HUES64 (cell line): ENCODE results near the gene CYP2A6.
"Not testable (repeated sequence)": the region's sequence is repeated elsewhere in the genome, so short reads cannot be mapped to it uniquely, and the experiment has no call there.

Source experiments
- H3K27ac ChIP-seq: 2 replicates; pipeline ENCODE4 v1.7.0; 2013; ENCODE audit warnings: low read depth, low read length, inconsistent platforms
- H3K27me3 ChIP-seq: 2 replicates; pipeline ENCODE4 v1.6.1; 2013; ENCODE audit warnings: mild to moderate bottlenecking, low read length; ENCODE audit not compliant: insufficient read depth
- H3K36me3 ChIP-seq: 2 replicates; pipeline ENCODE4 v1.6.1; 2013; ENCODE audit warnings: mild to moderate bottlenecking, low read length; ENCODE audit not compliant: insufficient read depth
- H3K4me1 ChIP-seq: 2 replicates; pipeline ENCODE4 v1.6.1; 2013; ENCODE audit warnings: mild to moderate bottlenecking, low read length, moderate library complexity; ENCODE audit not compliant: insufficient read depth
- H3K4me3 ChIP-seq: 2 replicates; pipeline ENCODE4 v1.5.1; 2013; ENCODE audit warnings: mild to moderate bottlenecking, low read length, moderate library complexity
- H3K9ac ChIP-seq: 2 replicates; pipeline ENCODE4 v1.6.1; 2013; ENCODE audit warnings: mild to moderate bottlenecking, low read depth, low read length
- H3K9me3 ChIP-seq: 2 replicates; pipeline ENCODE4 v1.6.1; 2013; ENCODE audit warnings: low read depth, low read length; ENCODE audit not compliant: insufficient read depth
- WGBS: fragments of 150-250, 120-280 bp; methylation state at CpG from one replicate; pipeline ENCODE4 v1.1.7; 2013; ENCODE audit warnings: missing lambda C conversion rate; 5-methylcytosine and 5-hydroxymethylcytosine counted together

CYP2A6 gene

GRCh38 chr19:40812571-40812970 lies 37.7 kb downstream of the CYP2A6 start:
- peaks cover 17% of the 10 kb centered on the region for H3K27me3 ChIP-seq
- peaks cover 17% of the 10 kb centered on the region for H3K36me3 ChIP-seq
- not testable (repeated sequence) for H3K27ac ChIP-seq, H3K9me3 ChIP-seq, H3K4me1 ChIP-seq, H3K9ac ChIP-seq
- 81% methylated on average over 7 of the region's 7 CpGs for WGBS
- peak overlapping the region; percentile 67; the same call in 1 of the 2 replicates for H3K4me3 ChIP-seq

GRCh38 chr19:40811478-40812341 lies 38.5 kb downstream of the CYP2A6 start:
- no peaks in the 10 kb centered on the region for H3K9me3 ChIP-seq
- peaks cover 17% of the 10 kb centered on the region for H3K27me3 ChIP-seq
- 32% methylated on average over 33 of the region's 35 CpGs for WGBS
- H3K27ac ChIP-seq, result no peak overlapping the region; the same call in 1 of the 2 replicates
- peaks cover 21% of the 10 kb centered on the region for H3K36me3 ChIP-seq
- H3K4me3 ChIP-seq, result peak overlapping the region; percentile 67
- H3K4me1 ChIP-seq, result peaks cover 9% of the 10 kb centered on the region
- H3K9ac ChIP-seq, result peak overlapping the region; percentile 40

GRCh38 chr19:40810649-40811408 lies 39.4 kb downstream of the CYP2A6 start:
- Histone ChIP-seq H3K9ac (peak overlapping the region; percentile 52; the same call in 1 of the 2 replicates), H3K36me3 (peaks cover 21% of the 10 kb centered on the region), H3K27me3 (peaks cover 17% of the 10 kb centered on the region), H3K4me1 (peaks cover 14% of the 10 kb centered on the region), H3K4me3 (peak overlapping the region; percentile 67), H3K27ac (peak overlapping the region; percentile 72; the same call in 1 of the 2 replicates)
- not testable (repeated sequence) for H3K9me3 ChIP-seq
- WGBS, result 2% methylated on average over 38 of the region's 65 CpGs

GRCh38 chr19:40810160-40810559 lies 40.1 kb downstream of the CYP2A6 start:
- Histone ChIP-seq H3K4me3 (peak overlapping the region; percentile 67), H3K4me1 (peaks cover 17% of the 10 kb centered on the region), H3K36me3 (peaks cover 27% of the 10 kb centered on the region), H3K27me3 (peaks cover 17% of the 10 kb centered on the region), H3K9ac (peak overlapping the region; percentile 52; the same call in 1 of the 2 replicates), H3K27ac (peak overlapping the region; percentile 72; the same call in 1 of the 2 replicates), H3K9me3 (no peaks in the 10 kb centered on the region)
- WGBS, result 84% methylated on average over 9 of the region's 14 CpGs

- H3K9ac ChIP-seq, result no peak overlapping the region
- no peaks in the 10 kb centered on the region for H3K9me3 ChIP-seq
- peaks cover 33% of the 10 kb centered on the region for H3K36me3 ChIP-seq
- H3K27me3 ChIP-seq, result peaks cover 17% of the 10 kb centered on the region
- 95% methylated on average over 39 of the region's 39 CpGs for WGBS
- H3K4me3 ChIP-seq, result no peak overlapping the region
- H3K4me1 ChIP-seq, result peaks cover 17% of the 10 kb centered on the region
- no peak overlapping the region; the same call in 1 of the 2 replicates for H3K27ac ChIP-seq
Measured at GRCh38 chr19:40809358-40810086, 40.7 kb downstream of the CYP2A6 start.

- H3K4me1 ChIP-seq, result peaks cover 17% of the 10 kb centered on the region
- WGBS, result 94% methylated on average over 5 of the region's 5 CpGs
- peaks cover 42% of the 10 kb centered on the region for H3K36me3 ChIP-seq
- peaks cover 13% of the 10 kb centered on the region for H3K27me3 ChIP-seq
- H3K9ac ChIP-seq, result no peak overlapping the region
- no peak overlapping the region for H3K4me3 ChIP-seq
- H3K27ac ChIP-seq, result no peak overlapping the region
- H3K9me3 ChIP-seq, result no peaks in the 10 kb centered on the region
Measured at GRCh38 chr19:40808497-40808896, 41.8 kb downstream of the CYP2A6 start.

- 95% methylated on average over 2 of the region's 2 CpGs for WGBS
Measured at GRCh38 chr19:40808021-40808325, 42.3 kb downstream of the CYP2A6 start.

GRCh38 chr19:40807147-40808020 lies 42.9 kb downstream of the CYP2A6 start:
- 0 out of 2 replicates have a peak overlapping the region, but pooled peaks have one; percentile 22 for H3K27ac ChIP-seq
- peaks cover 19% of the 10 kb centered on the region for H3K4me1 ChIP-seq
- H3K9ac ChIP-seq, result no peak overlapping the region

More at GRCh38 chr19:40808021-40808325, 42.3 kb downstream of the CYP2A6 start:
- Histone ChIP-seq H3K27me3 (peaks cover 11% of the 10 kb centered on the region), H3K27ac (no peak overlapping the region), H3K36me3 (peaks cover 47% of the 10 kb centered on the region), H3K9me3 (no peaks in the 10 kb centered on the region), H3K4me3 (no peak overlapping the region), H3K9ac (no peak overlapping the region), H3K4me1 (peaks cover 17% of the 10 kb centered on the region)

GRCh38 chr19:40806423-40807146 lies 43.7 kb downstream of the CYP2A6 start:
- peaks cover 17% of the 10 kb centered on the region for H3K4me1 ChIP-seq
- H3K27ac ChIP-seq, result peak overlapping the region; percentile 27; the same call in 1 of the 2 replicates
- 25% methylated on average over 26 of the region's 26 CpGs for WGBS
- H3K4me3 ChIP-seq, result peak overlapping the region; percentile 20; the same call in 1 of the 2 replicates
- no peaks in the 10 kb centered on the region for H3K9me3 ChIP-seq
- peaks cover 2% of the 10 kb centered on the region; the same call in 1 of the 2 replicates for H3K27me3 ChIP-seq
- H3K9ac ChIP-seq, result no peak overlapping the region
- H3K36me3 ChIP-seq, result peaks cover 60% of the 10 kb centered on the region

More at GRCh38 chr19:40807147-40808020, 42.9 kb downstream of the CYP2A6 start:
- 79% methylated on average over 18 of the region's 18 CpGs for WGBS
- Histone ChIP-seq H3K36me3 (peaks cover 52% of the 10 kb centered on the region), H3K27me3 (peaks cover 9% of the 10 kb centered on the region), H3K9me3 (no peaks in the 10 kb centered on the region), H3K4me3 (no peak overlapping the region)
